ENCODE results near the gene PEX7.

- no peak for TF ChIP-seq POLR2A (IDR thresholded peaks at IDR 0.05)
- TF ChIP-seq CTCF (IDR thresholded peaks at IDR 0.05) = no peak
These were observed 10.2 kb upstream of the PEX7 start for GRCh38 chr6:136812174-136812573.
